Right lung (tissue), 5 donors: ENCODE results near the gene INPP5K. TPM values are rescaled to one million over a fixed set of nuclear protein-coding genes. Genes with fewer than 3 reads are reported as not detected.

ENCODE experiments used
- polyA plus RNA-seq, 5 donors: library from polyadenylated mRNA; unstranded; fragments of 120-200 nt; gene quantifications; one replicate each; pipeline versions ENCODE4 v1.2.1 to v1.2.3, GENCODE V29; 2013; ENCODE audit warnings: inconsistent platforms in 1 of 5, low replicate concordance in 1 of 5; ENCODE audit not compliant: insufficient read length in 5 of 5, insufficient read depth in 1 of 5

Gene INPP5K
- polyA plus RNA-seq, 5 donors = 25.7 to 32.9 (median 28.8) TPM

Other genes with a start within 250 kb of the INPP5K start
- under 1 TPM in 1 of 5 donors, not detected in 4; 0.12 TPM for gene BHLHA9, start 246.2 kb downstream of the INPP5K start, polyA plus RNA-seq
- gene TRARG1, start 236.9 kb downstream of the INPP5K start, polyA plus RNA-seq = not detected
- gene YWHAE, start 116.4 kb downstream of the INPP5K start, polyA plus RNA-seq = 100 to 1,000 TPM; 780 to 913 (median 839) TPM
- 10 to 100 TPM; 51.4 to 61.2 (median 54.1) TPM for gene CRK, start 60.4 kb downstream of the INPP5K start, polyA plus RNA-seq
- gene MYO1C, start 23.9 kb downstream of the INPP5K start, polyA plus RNA-seq = 10 to 100 TPM; 60.0 to 88.9 (median 78.5) TPM
- gene PITPNA, start 46.2 kb upstream of the INPP5K start, polyA plus RNA-seq = 10 to 100 TPM; 55.0 to 66.0 (median 65.4) TPM
- gene SLC43A2, start 112.2 kb upstream of the INPP5K start, polyA plus RNA-seq = 10 to 100 TPM; 21.0 to 29.0 (median 23.4) TPM
- gene SCARF1, start 129.1 kb upstream of the INPP5K start, polyA plus RNA-seq = 10 to 100 TPM; 14.6 to 23.5 (median 20.4) TPM
- gene RILP, start 133.3 kb upstream of the INPP5K start, polyA plus RNA-seq = 10 to 100 TPM in 1 of 5 donors, 1 to 10 TPM in 4; 6.2 to 10.2 (median 7.7) TPM
- gene PRPF8, start 168.3 kb upstream of the INPP5K start, polyA plus RNA-seq = 100 to 1,000 TPM; 241 to 367 (median 316) TPM
- gene TLCD2, start 193.8 kb upstream of the INPP5K start, polyA plus RNA-seq = 10 to 100 TPM in 1 of 5 donors, 1 to 10 TPM in 4; 8.2 to 12.8 (median 9.1) TPM
- gene WDR81, start 208.1 kb upstream of the INPP5K start, polyA plus RNA-seq = 10 to 100 TPM in 3 of 5 donors, 1 to 10 TPM in 2; 6.6 to 13.7 (median 10.1) TPM
- 1 to 10 TPM; 2.5 to 6.0 (median 3.5) TPM for gene SERPINF2, start 226.3 kb upstream of the INPP5K start, polyA plus RNA-seq
- gene SERPINF1, start 245.4 kb upstream of the INPP5K start, polyA plus RNA-seq = 10 to 100 TPM; 44.6 to 76.4 (median 53.1) TPM